Measurements from ENCODE around the gene CD34.

CD34 gene

GRCh38 chr1:207910591-207911354, at the start of gene CD34:
Gene CD34, minus strand, starts transcription at chr1:207911125. Its CDS starts 45 bp downstream, at chr1:207911080.
- Mint-ChIP-seq H3K27me3 (peaks cover 33% of the 10 kb centered on the region), H3K27ac (no peak within 1 kb of the TSS), H3K9me3 (no peaks in the 10 kb centered on the region), H3K4me3 (peak within 1 kb of the TSS; percentile 30), H3K4me1 (peaks cover 13% of the 10 kb centered on the region), H3K36me3 (no peaks in the 10 kb centered on the region)
- no peak for DNase-seq (ENCODE audit: low spot score in 2 of 2)
- peak; percentile 41 for ATAC-seq (ENCODE audit: low read depth)

- DNase-seq (ENCODE audit: low spot score in 2 of 2) (no peak), ATAC-seq (ENCODE audit: low read depth) (no peak)
- Mint-ChIP-seq H3K36me3 (peaks cover 2% of the 10 kb centered on the region), H3K27me3 (peaks cover 7% of the 10 kb centered on the region), H3K27ac (no peak overlapping the region), H3K9me3 (no peaks in the 10 kb centered on the region), H3K4me1 (peaks cover 10% of the 10 kb centered on the region), H3K4me3 (no peak overlapping the region)
These were observed 49.4 kb upstream of the CD34 start for GRCh38 chr1:207960346-207960745.

GRCh38 chr1:207959910-207960309, 49.0 kb upstream of the CD34 start:
- Mint-ChIP-seq H3K27ac (no peak overlapping the region), H3K9me3 (no peaks in the 10 kb centered on the region), H3K4me3 (peak overlapping the region; percentile 80), H3K36me3 (peaks cover 2% of the 10 kb centered on the region), H3K4me1 (peaks cover 10% of the 10 kb centered on the region), H3K27me3 (peaks cover 7% of the 10 kb centered on the region)
- no peak for DNase-seq (ENCODE audit: low spot score in 2 of 2)
- ATAC-seq (ENCODE audit: low read depth): no peak

GRCh38 chr1:207959141-207959825, 48.4 kb upstream of the CD34 start:
- H3K9me3 Mint-ChIP-seq: no peaks in the 10 kb centered on the region
- H3K4me1 Mint-ChIP-seq: peaks cover 9% of the 10 kb centered on the region
- peaks cover 2% of the 10 kb centered on the region for H3K36me3 Mint-ChIP-seq
- ATAC-seq (ENCODE audit: low read depth) (peak; percentile 18), DNase-seq (ENCODE audit: low spot score in 2 of 2) (peak in 1 of 2 donors; percentile 25)
- peaks cover 7% of the 10 kb centered on the region for H3K27me3 Mint-ChIP-seq
- H3K4me3 Mint-ChIP-seq: peak overlapping the region; percentile 80
- no peak overlapping the region for H3K27ac Mint-ChIP-seq

- Mint-ChIP-seq H3K36me3 (peaks cover 2% of the 10 kb centered on the region), H3K27ac (no peak overlapping the region), H3K9me3 (no peaks in the 10 kb centered on the region), H3K4me3 (peak overlapping the region; percentile 46), H3K4me1 (peaks cover 9% of the 10 kb centered on the region), H3K27me3 (peaks cover 7% of the 10 kb centered on the region)
- DNase-seq (ENCODE audit: low spot score in 2 of 2) (no peak), ATAC-seq (ENCODE audit: low read depth) (peak; percentile 1)
These were observed 47.6 kb upstream of the CD34 start for GRCh38 chr1:207958376-207959139.

GRCh38 chr1:207956986-207957385, 46.1 kb upstream of the CD34 start:
- DNase-seq (ENCODE audit: low spot score in 2 of 2): no peak
- Mint-ChIP-seq H3K36me3 (peaks cover 2% of the 10 kb centered on the region), H3K9me3 (no peaks in the 10 kb centered on the region), H3K27me3 (peaks cover 7% of the 10 kb centered on the region), H3K4me3 (no peak overlapping the region), H3K4me1 (no peaks in the 10 kb centered on the region), H3K27ac (no peak overlapping the region)
- ATAC-seq (ENCODE audit: low read depth): no peak

GRCh38 chr1:207954104-207954503, 43.2 kb upstream of the CD34 start:
- Mint-ChIP-seq H3K9me3 (no peaks in the 10 kb centered on the region), H3K36me3 (peaks cover 2% of the 10 kb centered on the region), H3K27ac (no peak overlapping the region), H3K27me3 (peaks cover 5% of the 10 kb centered on the region), H3K4me1 (no peaks in the 10 kb centered on the region), H3K4me3 (no peak overlapping the region)
- DNase-seq (ENCODE audit: low spot score in 2 of 2): no peak
- no peak for ATAC-seq (ENCODE audit: low read depth)

GRCh38 chr1:207952617-207953542, 42.0 kb upstream of the CD34 start:
- DNase-seq (ENCODE audit: low spot score in 2 of 2) (no peak), ATAC-seq (ENCODE audit: low read depth) (no peak)
- H3K4me3 Mint-ChIP-seq: no peak overlapping the region
- peaks cover 2% of the 10 kb centered on the region for H3K36me3 Mint-ChIP-seq
- no peaks in the 10 kb centered on the region for H3K9me3 Mint-ChIP-seq
- H3K27ac Mint-ChIP-seq: no peak overlapping the region
- H3K4me1 Mint-ChIP-seq: no peaks in the 10 kb centered on the region
- peaks cover 5% of the 10 kb centered on the region for H3K27me3 Mint-ChIP-seq

GRCh38 chr1:207951652-207952051, 40.7 kb upstream of the CD34 start:
- no peak overlapping the region for H3K4me3 Mint-ChIP-seq
- H3K9me3 Mint-ChIP-seq: no peaks in the 10 kb centered on the region
- no peaks in the 10 kb centered on the region for H3K4me1 Mint-ChIP-seq
- DNase-seq (ENCODE audit: low spot score in 2 of 2) (no peak), ATAC-seq (ENCODE audit: low read depth) (no peak)
- H3K27ac Mint-ChIP-seq: no peak overlapping the region
- peaks cover 2% of the 10 kb centered on the region for H3K27me3 Mint-ChIP-seq
- no peaks in the 10 kb centered on the region for H3K36me3 Mint-ChIP-seq

GRCh38 chr1:207950750-207951149, 39.8 kb upstream of the CD34 start:
- H3K4me1 Mint-ChIP-seq: no peaks in the 10 kb centered on the region
- H3K9me3 Mint-ChIP-seq: no peaks in the 10 kb centered on the region
- no peaks in the 10 kb centered on the region for H3K27me3 Mint-ChIP-seq
- H3K27ac Mint-ChIP-seq: no peak overlapping the region
- no peak overlapping the region for H3K4me3 Mint-ChIP-seq
- H3K36me3 Mint-ChIP-seq: no peaks in the 10 kb centered on the region
- ATAC-seq (ENCODE audit: low read depth): no peak
- no peak for DNase-seq (ENCODE audit: low spot score in 2 of 2)

- DNase-seq (ENCODE audit: low spot score in 2 of 2) (no peak), ATAC-seq (ENCODE audit: low read depth) (no peak)
- Mint-ChIP-seq H3K27ac (no peak overlapping the region), H3K4me3 (no peak overlapping the region), H3K27me3 (no peaks in the 10 kb centered on the region), H3K36me3 (no peaks in the 10 kb centered on the region), H3K9me3 (no peaks in the 10 kb centered on the region), H3K4me1 (no peaks in the 10 kb centered on the region)
These were observed 38.8 kb upstream of the CD34 start for GRCh38 chr1:207949571-207950195.

- Mint-ChIP-seq H3K36me3 (no peaks in the 10 kb centered on the region), H3K27ac (no peak overlapping the region), H3K9me3 (no peaks in the 10 kb centered on the region), H3K27me3 (no peaks in the 10 kb centered on the region), H3K4me1 (no peaks in the 10 kb centered on the region), H3K4me3 (no peak overlapping the region)
- ATAC-seq (ENCODE audit: low read depth) (no peak), DNase-seq (ENCODE audit: low spot score in 2 of 2) (no peak)
These were observed 37.8 kb upstream of the CD34 start for GRCh38 chr1:207948536-207949250.

Measured in memory B cell (primary cell).